ENCODE measurements around the gene GATAD2A. TPM values are rescaled to one million over a fixed set of nuclear protein-coding genes. Genes with fewer than 3 reads are reported as not detected.
"Not testable (repeated sequence)": the region's sequence is repeated elsewhere in the genome, so short reads cannot be mapped to it uniquely, and the experiment has no call there.

GATAD2A gene
- total RNA-seq, 1 donor from 2014 or later: 150 TPM

DNA sequence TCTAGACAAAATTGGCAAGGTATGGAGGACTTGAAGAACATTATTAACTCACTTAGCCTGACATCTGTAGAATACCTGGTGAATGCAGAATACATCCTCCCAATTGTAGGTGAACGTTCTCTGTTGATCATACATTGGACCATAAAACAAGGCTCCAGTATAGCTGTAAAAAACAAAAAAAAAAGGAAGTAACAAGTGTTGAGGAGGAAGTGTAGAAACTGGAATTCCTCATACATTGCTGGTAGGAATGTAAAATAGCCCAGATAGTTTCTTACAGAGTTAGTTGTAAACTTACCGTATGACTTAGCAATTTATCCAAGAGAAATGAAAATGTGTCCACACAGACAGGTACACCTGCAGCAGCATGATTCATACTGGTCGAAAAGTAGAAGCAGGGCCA is 65.1 kb downstream of the GATAD2A start:
- Mint-ChIP-seq H3K4me1 (peaks cover 8% of the 10 kb centered on the region), H3K36me3 (ENCODE audit: low read depth) (peaks cover 43% of the 10 kb centered on the region), H3K9me3 (peaks cover 20% of the 10 kb centered on the region), H3K27me3 (ENCODE audit: low read depth) (no peaks in the 10 kb centered on the region), H3K4me3 (no peak overlapping the region), H3K27ac (ENCODE audit: unreplicated experiment) (peak overlapping the region; percentile 59)
- no peak for DNase-seq (ENCODE audit: low read depth, low spot score)
- TF ChIP-seq, protein P1, sequence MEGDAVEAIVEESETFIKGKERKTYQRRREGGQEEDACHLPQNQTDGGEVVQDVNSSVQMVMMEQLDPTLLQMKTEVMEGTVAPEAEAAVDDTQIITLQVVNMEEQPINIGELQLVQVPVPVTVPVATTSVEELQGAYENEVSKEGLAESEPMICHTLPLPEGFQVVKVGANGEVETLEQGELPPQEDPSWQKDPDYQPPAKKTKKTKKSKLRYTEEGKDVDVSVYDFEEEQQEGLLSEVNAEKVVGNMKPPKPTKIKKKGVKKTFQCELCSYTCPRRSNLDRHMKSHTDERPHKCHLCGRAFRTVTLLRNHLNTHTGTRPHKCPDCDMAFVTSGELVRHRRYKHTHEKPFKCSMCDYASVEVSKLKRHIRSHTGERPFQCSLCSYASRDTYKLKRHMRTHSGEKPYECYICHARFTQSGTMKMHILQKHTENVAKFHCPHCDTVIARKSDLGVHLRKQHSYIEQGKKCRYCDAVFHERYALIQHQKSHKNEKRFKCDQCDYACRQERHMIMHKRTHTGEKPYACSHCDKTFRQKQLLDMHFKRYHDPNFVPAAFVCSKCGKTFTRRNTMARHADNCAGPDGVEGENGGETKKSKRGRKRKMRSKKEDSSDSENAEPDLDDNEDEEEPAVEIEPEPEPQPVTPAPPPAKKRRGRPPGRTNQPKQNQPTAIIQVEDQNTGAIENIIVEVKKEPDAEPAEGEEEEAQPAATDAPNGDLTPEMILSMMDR (conservative IDR thresholded peaks at IDR 0.05): no peak

- no peak for DNase-seq (ENCODE audit: low read depth, low spot score)
- Mint-ChIP-seq H3K36me3 (ENCODE audit: low read depth) (peaks cover 34% of the 10 kb centered on the region), H3K9me3 (peaks cover 13% of the 10 kb centered on the region), H3K4me1 (peaks cover 12% of the 10 kb centered on the region), H3K27me3 (ENCODE audit: low read depth) (no peaks in the 10 kb centered on the region), H3K4me3 (no peak overlapping the region), H3K27ac (ENCODE audit: unreplicated experiment) (no peak overlapping the region)
- TF ChIP-seq, protein P1 (conservative IDR thresholded peaks at IDR 0.05): no peak
Measured at GRCh38 chr19:19471682-19472081, 66.2 kb downstream of the GATAD2A start.

DNA sequence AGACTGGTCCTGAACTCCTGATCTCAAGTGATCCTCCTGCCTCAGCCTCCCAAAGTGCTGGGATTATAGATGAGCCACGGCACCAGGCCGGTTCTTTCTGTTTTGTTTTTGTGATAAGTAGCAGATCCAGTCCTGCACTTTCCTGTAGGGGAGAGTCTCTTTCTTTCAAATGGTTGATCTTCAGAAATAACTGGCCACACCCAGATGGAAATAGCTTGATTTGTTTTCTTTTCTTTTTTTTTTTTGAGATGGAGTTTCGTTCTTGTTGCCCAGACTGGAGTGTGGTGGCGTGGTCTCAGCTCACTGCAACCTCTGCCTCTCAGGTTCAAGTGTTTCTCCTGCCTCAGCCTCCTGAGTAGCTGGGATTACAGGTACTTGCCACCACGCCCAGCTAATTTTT is 66.6 kb downstream of the GATAD2A start:
- not testable (repeated sequence) for DNase-seq (ENCODE audit: low read depth, low spot score); H3K4me3 Mint-ChIP-seq; H3K27ac Mint-ChIP-seq (ENCODE audit: unreplicated experiment); H3K27me3 Mint-ChIP-seq (ENCODE audit: low read depth)
- H3K9me3 Mint-ChIP-seq: peaks cover 13% of the 10 kb centered on the region
- peaks cover 12% of the 10 kb centered on the region for H3K4me1 Mint-ChIP-seq
- peaks cover 30% of the 10 kb centered on the region for H3K36me3 Mint-ChIP-seq (ENCODE audit: low read depth)

DNA sequence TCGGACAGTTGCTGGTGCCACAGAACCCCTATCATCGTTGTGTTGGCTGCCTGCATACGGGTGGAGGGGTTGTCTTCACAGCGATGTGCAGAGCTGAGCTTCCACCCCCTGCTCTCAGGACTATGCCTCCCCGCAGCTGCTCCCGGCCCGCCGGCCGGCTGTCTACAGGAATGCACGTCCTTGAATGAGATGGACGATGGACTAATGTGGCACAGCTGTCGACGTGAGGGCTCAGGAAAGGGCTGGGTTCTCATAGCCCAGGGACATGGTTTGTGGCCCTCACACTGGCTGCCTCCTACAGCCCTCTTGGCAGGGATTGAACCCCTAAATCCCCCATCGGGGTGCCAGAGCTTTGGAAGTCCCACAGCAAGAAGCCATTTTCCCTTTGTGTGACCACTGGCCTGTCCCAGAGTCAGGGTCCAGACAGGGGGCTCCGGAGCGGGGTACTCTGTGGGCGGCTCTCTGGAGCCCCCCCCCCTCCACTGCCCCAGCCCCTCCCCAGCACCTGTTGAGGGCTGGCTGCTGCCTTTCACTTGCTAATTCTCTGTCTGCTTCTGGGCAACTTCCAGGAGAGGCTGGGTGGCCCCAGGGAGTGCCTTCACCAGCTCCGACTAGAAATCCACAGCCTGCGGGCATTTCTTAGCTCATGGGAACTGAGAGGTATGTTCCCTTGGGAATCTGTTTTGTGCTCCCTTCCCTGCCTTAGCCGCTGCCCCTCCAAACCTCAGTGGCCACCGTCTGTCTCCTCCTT is 69.7 kb downstream of the GATAD2A start:
- peaks cover 15% of the 10 kb centered on the region for H3K4me1 Mint-ChIP-seq
- TF ChIP-seq, protein P1 (conservative IDR thresholded peaks at IDR 0.05): no peak
- DNase-seq (ENCODE audit: low read depth, low spot score): no peak
- H3K36me3 Mint-ChIP-seq (ENCODE audit: low read depth): peaks cover 8% of the 10 kb centered on the region
- H3K27ac Mint-ChIP-seq (ENCODE audit: unreplicated experiment): peak overlapping the region; percentile 19
- no peaks in the 10 kb centered on the region for H3K9me3 Mint-ChIP-seq
- no peak overlapping the region for H3K4me3 Mint-ChIP-seq
- H3K27me3 Mint-ChIP-seq (ENCODE audit: low read depth): no peaks in the 10 kb centered on the region

DNA sequence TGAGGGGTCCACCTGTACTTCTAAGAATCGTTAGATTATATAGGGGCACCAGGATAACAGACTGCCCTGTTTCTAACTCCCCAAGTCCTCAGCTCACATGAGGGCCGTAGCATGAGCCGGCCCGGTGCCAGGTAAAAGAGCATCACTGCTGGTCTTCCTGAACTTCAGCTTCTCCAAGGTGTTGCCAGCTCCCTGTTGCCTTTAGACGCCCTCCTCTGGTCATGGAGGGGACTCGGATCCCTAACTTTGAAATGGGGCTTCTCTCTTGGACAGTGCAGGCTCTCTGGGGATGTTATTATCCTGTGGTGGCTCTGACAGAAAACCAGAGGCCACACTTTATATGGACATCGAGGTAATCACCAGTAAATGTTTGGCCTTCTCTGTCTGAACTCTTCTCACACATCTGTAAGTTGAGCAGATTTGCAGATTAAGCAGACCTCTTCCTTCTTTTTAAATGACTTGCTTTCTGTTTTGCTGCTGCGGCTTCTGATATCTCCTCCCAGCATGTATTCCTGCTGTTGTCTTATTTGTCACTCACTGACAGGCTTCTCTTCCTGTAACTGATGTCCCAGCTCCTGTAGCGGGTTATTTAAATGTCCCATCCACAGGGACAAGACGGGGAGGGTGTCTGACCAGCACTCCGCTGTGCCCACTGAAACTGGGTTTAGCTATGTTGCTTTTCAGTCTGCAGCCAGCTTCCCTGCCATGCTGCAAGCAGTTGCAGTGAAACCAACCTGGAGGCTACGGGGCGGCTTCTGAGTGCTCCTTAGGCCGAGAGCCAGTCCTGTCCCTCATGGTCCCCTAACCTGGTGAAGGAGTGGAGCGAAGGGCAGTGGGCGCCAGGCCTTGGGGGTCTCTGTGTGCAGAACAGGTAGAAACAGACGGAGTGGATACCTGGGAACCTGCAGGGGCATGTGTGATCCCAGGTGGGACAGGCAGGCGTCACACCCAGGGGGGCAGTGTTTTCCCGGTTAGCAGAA is 70.7 kb downstream of the GATAD2A start:
- Mint-ChIP-seq H3K27ac (ENCODE audit: unreplicated experiment) (peak overlapping the region; percentile 19), H3K4me1 (peaks cover 15% of the 10 kb centered on the region), H3K4me3 (no peak overlapping the region), H3K9me3 (no peaks in the 10 kb centered on the region), H3K36me3 (ENCODE audit: low read depth) (peaks cover 3% of the 10 kb centered on the region), H3K27me3 (ENCODE audit: low read depth) (no peaks in the 10 kb centered on the region)
- no peak for DNase-seq (ENCODE audit: low read depth, low spot score)
- TF ChIP-seq, protein P1 (conservative IDR thresholded peaks at IDR 0.05): peak; percentile 46

All from neural crest cell (in vitro differentiated cells).